GM23248 (cell line): Measurements from ENCODE around the gene IFTAP. TPM values are rescaled to one million over a fixed set of nuclear protein-coding genes. Genes with fewer than 3 reads are reported as not detected.

Experiments used
- DNase-seq: peaks from one replicate; pipeline ENCODE4 v3.0.0-alpha.2; 2015
- H2AFZ ChIP-seq: fragments of 200-600 bp; sonication (generic); 2 replicates; pipeline ENCODE4 v1.6.1; 2016; ENCODE audit warnings: antibody characterized with exemption
- H3F3A ChIP-seq: fragments of 200-600 bp; sonication (generic); 2 replicates; pipeline ENCODE4 v1.6.1; 2016; ENCODE audit warnings: mild to moderate bottlenecking, antibody characterized with exemption, mixed run types; ENCODE audit not compliant: insufficient read depth
- H3K27ac ChIP-seq: fragments of 200-600 bp; sonication (generic); 2 replicates; pipeline ENCODE4 v1.5.1; 2016; ENCODE audit warnings: mild to moderate bottlenecking
- H3K27me3 ChIP-seq: fragments of 200-600 bp; sonication (generic); replicated peaks from 2 replicates; pipeline ENCODE4 v1.6.1; 2016; ENCODE audit warnings: mild to moderate bottlenecking; ENCODE audit not compliant: insufficient read depth
- H3K36me3 ChIP-seq: fragments of 200-600 bp; sonication (generic); 2 replicates; pipeline ENCODE4 v1.6.1; 2016; ENCODE audit warnings: low read depth, mild to moderate bottlenecking
- H3K4me1 ChIP-seq: fragments of 200-600 bp; sonication (generic); 2 replicates; pipeline ENCODE4 v1.6.1; 2016; ENCODE audit warnings: mild to moderate bottlenecking; ENCODE audit not compliant: insufficient read depth
- H3K4me2 ChIP-seq: fragments of 200-600 bp; sonication (generic); one replicate; pipeline ENCODE4 v1.6.1; 2016; ENCODE audit warnings: mild to moderate bottlenecking; ENCODE audit not compliant: unreplicated experiment
- H3K4me3 ChIP-seq: fragments of 200-600 bp; sonication (generic); 2 replicates; pipeline ENCODE4 v1.5.1; 2016; ENCODE audit warnings: mild to moderate bottlenecking
- H3K79me2 ChIP-seq: fragments of 200-600 bp; sonication (generic); 2 replicates; pipeline ENCODE4 v1.6.1; 2016; ENCODE audit warnings: mild to moderate bottlenecking; ENCODE audit not compliant: insufficient read depth
- H3K9ac ChIP-seq: fragments of 200-600 bp; sonication (generic); 2 replicates; pipeline ENCODE4 v1.6.1; 2016; ENCODE audit warnings: mild to moderate bottlenecking
- H3K9me2 ChIP-seq: fragments of 200-600 bp; sonication (generic); 2 replicates; pipeline ENCODE4 v1.6.1; 2016; ENCODE audit warnings: mixed run types, mild to moderate bottlenecking, moderate library complexity; ENCODE audit not compliant: insufficient read depth
- H3K9me3 ChIP-seq: fragments of 200-600 bp; sonication (generic); one replicate; pipeline ENCODE4 v1.6.1; 2017; ENCODE audit warnings: low read depth
- H4K20me1 ChIP-seq: fragments of 200-600 bp; sonication (generic); 2 replicates; pipeline ENCODE4 v1.6.0; 2016; ENCODE audit not compliant: insufficient read depth
- EZH2 ChIP-seq: fragments of 200-600 bp; sonication (generic); IDR thresholded peaks from 2 replicates; pipeline ENCODE4 v1.6.1; 2018; ENCODE audit warnings: antibody characterized with exemption, mild to moderate bottlenecking; ENCODE audit not compliant: insufficient read depth, poor library complexity, severe bottlenecking
- EZH2phosphoT487 ChIP-seq: fragments of 200-600 bp; sonication (generic); IDR thresholded peaks from 2 replicates; pipeline ENCODE4 v1.6.1; 2018; ENCODE audit warnings: antibody characterized with exemption, moderate library complexity, mild to moderate bottlenecking, low read depth; ENCODE audit not compliant: insufficient read depth
- WGBS, 2 experiments: methylation state at CpG; one replicate each; pipeline ENCODE4 v1.1.6; 2015 to 2017; ENCODE audit warnings: low lambda C conversion rate in 2 of 2, low coverage in 1 of 2; ENCODE audit errors: missing lambda C conversion rate in 2 of 2; 5-methylcytosine and 5-hydroxymethylcytosine counted together
- in situ Hi-C: fragments of 300-500 bp; cut with MboI; formaldehyde crosslinking; loops from 2 replicates; pipeline ENCODE4 v1.15.0; 2020
- polyA plus RNA-seq: library from polyadenylated mRNA; unstranded; fragments of >200 nt; fragmentation: Nextera tagmentation; extraction: Ambion mirVana; gene quantifications from 2 replicates; pipeline ENCODE4 v1.2.1, GENCODE V29; 2016
- total RNA-seq: library from RNA; depleted of rRNA; stranded (reverse); fragments of >200 nt; shearing (Covaris generic); gene quantifications from 2 replicates; pipeline ENCODE4 v1.2.3, GENCODE V29; 2014

The IFTAP gene
- total and polyA plus RNA-seq, 2 experiments from 2014 or later, result 27.1 to 27.5 TPM

DNA sequence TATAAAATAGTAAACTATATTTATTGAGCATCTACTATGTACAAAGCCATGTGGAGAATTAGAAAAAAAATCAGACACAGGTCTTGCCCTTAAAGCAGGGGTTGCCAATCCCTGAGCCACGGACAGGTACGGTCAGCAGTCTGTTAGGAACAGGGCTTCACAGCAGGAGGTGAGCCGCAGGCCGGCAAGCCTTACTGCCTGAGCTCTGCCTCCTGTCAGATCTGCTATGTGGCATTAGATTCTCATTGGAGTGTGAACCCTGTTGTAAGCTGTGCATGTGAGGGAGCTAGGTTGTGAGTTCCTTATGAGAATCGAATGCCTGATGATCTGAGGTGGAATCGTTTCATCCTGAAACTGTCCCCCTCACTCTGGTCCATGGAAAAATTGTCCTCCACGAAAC, 5.9 kb downstream of the IFTAP start:
- Histone ChIP-seq H3K9me2 (no peaks in the 10 kb centered on the region), H3K36me3 (no peaks in the 10 kb centered on the region), H3F3A (0 out of 2 replicates have a peak, but pooled peaks cover 3% of the 10 kb centered on the region), H3K4me1 (0 out of 2 replicates have a peak, but pooled peaks cover 4% of the 10 kb centered on the region), H3K27ac (no peak overlapping the region), H2AFZ (no peak overlapping the region), H3K4me3 (no peak overlapping the region), H3K79me2 (no peaks in the 10 kb centered on the region), H3K9me3 (no peaks in the 10 kb centered on the region), H3K27me3 (no peaks in the 10 kb centered on the region), H3K4me2 (no peak overlapping the region), H3K9ac (no peak overlapping the region), H4K20me1 (no peaks in the 10 kb centered on the region)
- TF ChIP-seq EZH2phosphoT487 (no peak), EZH2 (no peak)
- in situ Hi-C loops, result no loop called here
- 79 to 81% methylated on average over 7 of the region's 7 CpGs for WGBS, 2 experiments
- DNase-seq, result no peak

DNA sequence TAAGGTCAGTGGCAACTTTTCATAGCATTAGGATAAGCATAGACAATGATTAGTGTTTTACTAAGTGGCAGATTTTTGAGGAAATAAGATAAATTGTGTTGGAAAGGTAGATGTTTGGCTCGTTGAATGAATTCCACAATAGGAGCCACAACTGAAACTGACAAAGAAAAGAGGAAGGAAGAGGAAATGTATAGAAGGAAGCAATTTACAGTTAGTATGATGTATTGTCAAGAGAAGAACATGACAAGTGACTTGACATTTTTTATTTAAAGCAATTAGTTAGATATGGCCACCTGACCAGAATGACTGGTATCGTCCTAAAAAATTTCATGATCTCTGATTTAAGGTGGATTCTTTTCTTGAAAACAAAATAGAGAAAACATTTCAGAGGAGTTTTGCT, 6.9 kb downstream of the IFTAP start:
- H3K9me2 ChIP-seq, result no peaks in the 10 kb centered on the region
- no peak for DNase-seq
- TF ChIP-seq EZH2phosphoT487, result no peak
- TF ChIP-seq EZH2, result no peak
- no peaks in the 10 kb centered on the region for H3K79me2 ChIP-seq
- no peak overlapping the region for H2AFZ ChIP-seq
- H3K27ac ChIP-seq, result no peak overlapping the region
- H3F3A ChIP-seq, result 0 out of 2 replicates have a peak, but pooled peaks cover 3% of the 10 kb centered on the region
- no peaks in the 10 kb centered on the region for H3K9me3 ChIP-seq
- WGBS, 2 experiments, result 92 to 93% methylated on average over 2 of the region's 2 CpGs
- H4K20me1 ChIP-seq, result no peaks in the 10 kb centered on the region
- H3K9ac ChIP-seq, result no peak overlapping the region
- no peak overlapping the region for H3K4me3 ChIP-seq
- no peaks in the 10 kb centered on the region for H3K27me3 ChIP-seq
- no peak overlapping the region for H3K4me2 ChIP-seq
- in situ Hi-C loops, result no loop called here
- H3K36me3 ChIP-seq, result no peaks in the 10 kb centered on the region
- H3K4me1 ChIP-seq, result no peaks in the 10 kb centered on the region

- no peak for TF ChIP-seq EZH2
- TF ChIP-seq EZH2phosphoT487, result no peak
- H3K4me1 ChIP-seq, result no peaks in the 10 kb centered on the region
- H3K4me3 ChIP-seq, result no peak overlapping the region
- no peak overlapping the region for H3K4me2 ChIP-seq
- no peak overlapping the region for H3K9ac ChIP-seq
- in situ Hi-C loops, result no loop called here
- no peaks in the 10 kb centered on the region for H4K20me1 ChIP-seq
- no peak overlapping the region for H3K27ac ChIP-seq
- no peaks in the 10 kb centered on the region for H3K9me2 ChIP-seq
- 0 out of 2 replicates have a peak, but pooled peaks cover 3% of the 10 kb centered on the region for H3F3A ChIP-seq
- no peaks in the 10 kb centered on the region for H3K36me3 ChIP-seq
- no peaks in the 10 kb centered on the region for H3K9me3 ChIP-seq
- no peaks in the 10 kb centered on the region for H3K27me3 ChIP-seq
- no peak for DNase-seq
- H2AFZ ChIP-seq, result no peak overlapping the region
- no peaks in the 10 kb centered on the region for H3K79me2 ChIP-seq
Measured at GRCh38 chr11:36602135-36602534, 7.8 kb downstream of the IFTAP start.

DNA sequence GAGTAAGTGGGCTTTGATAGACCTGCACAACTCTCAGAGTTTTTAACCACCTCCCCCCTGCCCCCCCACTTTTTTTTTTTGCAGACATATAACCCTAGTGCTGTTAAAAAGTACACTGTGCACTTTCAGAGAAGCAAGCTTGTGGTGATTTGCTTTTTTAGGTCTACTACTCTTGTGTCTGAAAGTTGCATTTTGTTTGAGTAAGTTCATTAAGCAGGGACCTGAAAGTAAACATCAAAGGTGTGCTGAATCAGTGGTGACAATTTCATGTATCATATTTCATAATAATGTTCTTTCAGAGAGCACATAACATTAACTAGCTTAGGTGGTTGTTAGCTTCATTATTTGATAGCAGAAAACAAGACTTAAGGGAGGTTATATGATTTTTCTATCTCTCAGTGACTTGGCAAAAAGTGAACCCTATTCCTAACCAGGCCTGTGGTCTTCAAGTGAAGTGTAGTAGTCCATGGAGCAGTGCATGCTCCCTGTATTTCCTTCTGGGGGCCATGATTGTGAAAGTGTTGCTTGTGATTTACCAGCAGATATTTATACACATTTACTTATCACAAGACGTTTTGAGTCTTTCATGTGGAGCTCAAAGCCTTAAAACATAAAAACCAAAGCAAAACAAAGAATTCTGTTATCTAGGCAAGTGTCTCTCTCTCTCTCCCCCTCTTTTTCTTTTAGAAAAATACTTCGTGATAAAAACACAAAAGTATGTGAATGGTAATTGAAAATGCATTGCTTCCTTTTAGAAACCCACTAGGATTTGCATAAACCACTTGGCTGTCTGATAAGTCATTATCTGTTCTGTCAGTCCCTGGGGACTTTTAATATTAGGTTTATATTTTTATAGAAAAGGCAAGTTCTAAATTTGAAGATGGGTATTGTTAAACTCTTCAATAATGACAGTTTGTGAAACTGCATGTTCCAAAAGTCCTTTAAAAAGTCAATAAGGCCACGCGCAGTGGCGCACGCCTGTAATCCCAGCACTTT, 11.2 kb downstream of the IFTAP start:
- WGBS, 2 experiments, result 84 to 89% methylated on average over 6 of the region's 6 CpGs
- H3F3A ChIP-seq, result no peaks in the 10 kb centered on the region
- H3K9ac ChIP-seq, result no peak overlapping the region
- no peak overlapping the region for H3K4me2 ChIP-seq
- no peak overlapping the region for H3K4me3 ChIP-seq
- no peak for DNase-seq
- no peaks in the 10 kb centered on the region for H3K36me3 ChIP-seq
- no peaks in the 10 kb centered on the region for H3K4me1 ChIP-seq
- H3K9me2 ChIP-seq, result no peaks in the 10 kb centered on the region
- no peaks in the 10 kb centered on the region for H3K27me3 ChIP-seq
- no peaks in the 10 kb centered on the region for H3K9me3 ChIP-seq
- TF ChIP-seq EZH2phosphoT487, result no peak
- no peak for TF ChIP-seq EZH2
- H4K20me1 ChIP-seq, result no peaks in the 10 kb centered on the region
- no peak overlapping the region for H3K27ac ChIP-seq
- in situ Hi-C loops, result no loop called here
- H3K79me2 ChIP-seq, result no peaks in the 10 kb centered on the region
- no peak overlapping the region for H2AFZ ChIP-seq
